Retinal pigment epithelial cell (primary cell): Measurements from ENCODE around the gene ALG11.
"Not testable (repeated sequence)": the region's sequence is repeated elsewhere in the genome, so short reads cannot be mapped to it uniquely, and the experiment has no call there.

Experiments
- DNase-seq: peaks from one replicate; pipeline ENCODE4 v3.0.0-alpha.2; 2010; ENCODE audit warnings: low read depth
- H3K4me3 ChIP-seq: 2 replicates; pipeline ENCODE4 v1.5.1; 2011; ENCODE audit warnings: mild to moderate bottlenecking, low read length, control low read depth, moderate library complexity
- CTCF ChIP-seq: conservative IDR thresholded peaks from 2 replicates; pipeline ENCODE4 v1.5.1; 2011; ENCODE audit warnings: low read depth, low read length, control low read depth, inconsistent platforms

Gene ALG11

GRCh38 chr13:52051400-52051799 lies 39.2 kb downstream of the ALG11 start:
- no peak overlapping the region for H3K4me3 ChIP-seq
- DNase-seq, result no peak
- TF ChIP-seq CTCF, result no peak

DNA sequence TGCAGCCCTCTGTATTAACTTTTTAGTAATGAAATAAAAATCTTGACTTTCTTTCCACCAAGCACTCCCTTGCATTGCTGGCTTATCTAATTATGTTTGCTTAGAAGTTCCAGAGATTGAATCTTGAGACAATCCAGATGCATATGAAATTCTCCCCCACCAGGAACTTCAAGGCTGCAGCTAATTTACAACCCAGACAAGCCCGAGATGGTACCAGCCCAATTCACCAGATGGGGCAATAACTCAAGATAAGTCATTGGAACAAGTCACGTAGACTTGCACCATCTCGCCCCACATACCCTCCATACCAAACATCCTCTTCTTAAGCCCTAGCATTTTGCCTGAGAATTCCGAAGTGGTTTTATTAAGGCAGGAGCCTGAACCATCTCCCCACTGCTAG lies 41.3 kb downstream of the ALG11 start:
- DNase-seq, result no peak
- H3K4me3 ChIP-seq, result no peak overlapping the region
- no peak for TF ChIP-seq CTCF

- H3K4me3 ChIP-seq, DNase-seq: not testable (repeated sequence)
Observed at GRCh38 chr13:52061064-52061463, 48.9 kb downstream of the ALG11 start.

- no peak for TF ChIP-seq CTCF
- H3K4me3 ChIP-seq, result no peak overlapping the region
- DNase-seq, result peak; percentile 59
Observed at GRCh38 chr13:52061587-52061986, 49.4 kb downstream of the ALG11 start.

- no peak for TF ChIP-seq CTCF
- DNase-seq, result no peak
- H3K4me3 ChIP-seq, result no peak overlapping the region
Observed at GRCh38 chr13:52067237-52067636, 55.0 kb downstream of the ALG11 start.

GRCh38 chr13:52070929-52071523 lies 58.8 kb downstream of the ALG11 start:
- no peak overlapping the region for H3K4me3 ChIP-seq
- no peak for TF ChIP-seq CTCF
- DNase-seq, result no peak
